Measurements from ENCODE around the gene GSTM4.
"Not testable (repeated sequence)": the region's sequence is repeated elsewhere in the genome, so short reads cannot be mapped to it uniquely, and the experiment has no call there.

The GSTM4 gene

GRCh38 chr1:109639841-109640184, 16.1 kb upstream of the GSTM4 start:
- no peak for DNase-seq

- peak; percentile 59 to 69 for DNase-seq
Observed at GRCh38 chr1:109640285-109640865, 15.5 kb upstream of the GSTM4 start.

- no peak for DNase-seq
Observed at GRCh38 chr1:109641078-109641740, 14.7 kb upstream of the GSTM4 start.

- DNase-seq = no peak
Observed at GRCh38 chr1:109641861-109642260, 14.0 kb upstream of the GSTM4 start.

GRCh38 chr1:109642626-109643025, 13.3 kb upstream of the GSTM4 start:
- no peak for DNase-seq

GRCh38 chr1:109643385-109644230, 12.3 kb upstream of the GSTM4 start:
- peak; percentile 64 to 77 for DNase-seq

- no peak for DNase-seq
Observed at GRCh38 chr1:109644670-109645069, 11.2 kb upstream of the GSTM4 start.

- no peak for DNase-seq
Observed at GRCh38 chr1:109649491-109649914, 6.4 kb upstream of the GSTM4 start.

- no peak for DNase-seq
Observed at GRCh38 chr1:109650609-109651008, 5.3 kb upstream of the GSTM4 start.

GRCh38 chr1:109652402-109652801, 3.5 kb upstream of the GSTM4 start:
- no peak for DNase-seq

GRCh38 chr1:109653306-109653705, 2.6 kb upstream of the GSTM4 start:
- no peak for DNase-seq

- DNase-seq = no peak
Observed at GRCh38 chr1:109654519-109654918, 1.4 kb upstream of the GSTM4 start.

- no peak for DNase-seq
Observed at GRCh38 chr1:109657395-109657794, 1.5 kb downstream of the GSTM4 start.

- no peak for DNase-seq
Observed at GRCh38 chr1:109657970-109658369, 2.1 kb downstream of the GSTM4 start.

- DNase-seq = no peak
Observed at GRCh38 chr1:109658533-109659042, 2.7 kb downstream of the GSTM4 start.

- DNase-seq = no peak
Observed at GRCh38 chr1:109659145-109659544, 3.2 kb downstream of the GSTM4 start.

GRCh38 chr1:109659997-109660690, 4.2 kb downstream of the GSTM4 start:
- DNase-seq = no peak

- DNase-seq = not testable (repeated sequence)
Observed at GRCh38 chr1:109660691-109661026, 4.8 kb downstream of the GSTM4 start.

GRCh38 chr1:109661391-109661790, 5.5 kb downstream of the GSTM4 start:
- DNase-seq = no peak

- no peak for DNase-seq
Observed at GRCh38 chr1:109664671-109665070, 8.8 kb downstream of the GSTM4 start.

- DNase-seq = no peak
Observed at GRCh38 chr1:109667452-109668122, 11.7 kb downstream of the GSTM4 start, which contains the start of gene GSTM2. Gene GSTM2, plus strand, starts transcription at chr1:109668057. Its CDS starts 59 bp downstream, at chr1:109668116.

GRCh38 chr1:109668123-109668775, 12.3 kb downstream of the GSTM4 start:
- DNase-seq = no peak
